SK-N-SH (cell line): Measurements from ENCODE around the gene TIAM2. TPM values are rescaled to one million over a fixed set of nuclear protein-coding genes. Genes with fewer than 3 reads are reported as not detected.
A peak's percentile ranks its signal among the peaks of the same experiment; 100 is the strongest.

Experiments used
- CTCF ChIA-PET: fragments of 300-600, 350-600 bp; formaldehyde crosslinking; extraction: SDS; loops from one replicate; lab custom pipeline; 2021; lab: Yijun Ruan, JAX
- POLR2A ChIA-PET: fragments of 350-600 bp; sonication (Branson Sonifier 250); formaldehyde crosslinking; extraction: SDS; loops from one replicate; lab custom pipeline; 2020; ENCODE audit warnings: antibody characterized with exemption, inconsistent platforms; lab: Yijun Ruan, JAX
- DNase-seq: peaks from one replicate; pipeline ENCODE4 v3.0.0; 2012
- H2AFZ ChIP-seq: fragments of 200-600 bp; sonication (generic); 2 replicates; pipeline ENCODE4 v1.8.1; 2016; ENCODE audit warnings: antibody characterized with exemption, mild to moderate bottlenecking, low read depth
- H3F3A ChIP-seq: fragments of 200-600 bp; sonication (generic); replicated peaks from 2 replicates; pipeline ENCODE3; 2016; ENCODE audit warnings: antibody characterized with exemption, mild to moderate bottlenecking; ENCODE audit not compliant: insufficient read depth
- H3K27ac ChIP-seq, 2 experiments: fragments of 200-500 bp in 1 of 2; fragments of 200-600 bp in 1 of 2; sonication (Bioruptor generic) in 1 of 2; sonication (generic), shearing (Covaris generic) in 1 of 2; 2 replicates each; pipeline versions ENCODE4 v1.5.1 to v1.6.1; 2014 to 2016; ENCODE audit warnings: low read depth in 2 of 2, inconsistent platforms in 1 of 2, low read length in 1 of 2, mild to moderate bottlenecking in 1 of 2, mixed read lengths in 1 of 2
- H3K27me3 ChIP-seq: fragments of 200-600 bp; sonication (generic), shearing (Covaris generic); 2 replicates; pipeline ENCODE4 v1.6.1; 2016; ENCODE audit warnings: mixed run types; ENCODE audit not compliant: insufficient read depth
- H3K36me3 ChIP-seq, 2 experiments: fragments of 200-500 bp in 1 of 2; fragments of 200-600 bp in 1 of 2; sonication (Bioruptor generic) in 1 of 2; sonication (generic) in 1 of 2; replicated peaks in 1 of 2; 2 replicates each; pipeline versions ENCODE3 to v1.5.1; 2014 to 2016; ENCODE audit warnings: low read length in 1 of 2, mild to moderate bottlenecking in 1 of 2; ENCODE audit not compliant: insufficient read depth in 2 of 2, control insufficient read depth in 1 of 2
- H3K4me1 ChIP-seq, 2 experiments: fragments of 200-500 bp in 1 of 2; fragments of 200-600 bp in 1 of 2; sonication (Bioruptor generic) in 1 of 2; sonication (generic), shearing (Covaris generic) in 1 of 2; 2 replicates each; pipeline versions ENCODE4 v1.5.1 to v1.6.1; 2014 to 2016; ENCODE audit warnings: low read depth in 1 of 2, low read length in 1 of 2, mixed run types in 1 of 2; ENCODE audit not compliant: insufficient read depth in 2 of 2, control insufficient read depth in 1 of 2
- H3K4me2 ChIP-seq: fragments of 200-600 bp; sonication (generic), shearing (Covaris generic); 2 replicates; pipeline ENCODE4 v1.6.1; 2017; ENCODE audit warnings: mixed run types
- H3K4me3 ChIP-seq, 2 experiments: fragments of 200-500 bp in 1 of 2; fragments of 200-600 bp in 1 of 2; sonication (Bioruptor generic) in 1 of 2; sonication (generic), shearing (Covaris generic) in 1 of 2; 2 replicates each; pipeline versions ENCODE4 v1.5.1 to v1.8.1; 2014 to 2016; ENCODE audit warnings: low read depth in 2 of 2, inconsistent platforms in 1 of 2, low read length in 1 of 2, mild to moderate bottlenecking in 1 of 2, mixed read lengths in 1 of 2, moderate library complexity in 1 of 2
- H3K79me2 ChIP-seq: fragments of 200-600 bp; sonication (generic); 2 replicates; pipeline ENCODE4 v1.8.1; 2017; ENCODE audit warnings: mild to moderate bottlenecking; ENCODE audit not compliant: insufficient read depth
- H3K9ac ChIP-seq: fragments of 200-600 bp; sonication (generic); 2 replicates; pipeline ENCODE4 v1.6.1; 2017; ENCODE audit warnings: mixed run types
- H3K9me2 ChIP-seq: fragments of 200-600 bp; sonication (generic); 2 replicates; pipeline ENCODE4 v1.6.1; 2017; ENCODE audit warnings: mixed run types
- H3K9me3 ChIP-seq: fragments of 200-600 bp; sonication (generic); 2 replicates; pipeline ENCODE4 v1.6.1; 2017; ENCODE audit warnings: mixed run types, mild to moderate bottlenecking, moderate library complexity
- H4K20me1 ChIP-seq: fragments of 200-600 bp; sonication (generic); 2 replicates; pipeline ENCODE4 v1.6.1; 2017; ENCODE audit warnings: mild to moderate bottlenecking, mixed run types; ENCODE audit not compliant: insufficient read depth
- EP300 ChIP-seq, 2 experiments: IDR thresholded peaks; 2 replicates each; pipeline versions ENCODE4 v1.4.0 to v1.6.1; 2012; ENCODE audit warnings: borderline replicate concordance in 1 of 2, low read depth in 1 of 2, low read length in 1 of 2
- FOSL2 ChIP-seq: IDR thresholded peaks from 2 replicates; pipeline ENCODE4 v1.4.0; 2012; ENCODE audit warnings: low read depth, mild to moderate bottlenecking, moderate library complexity, borderline replicate concordance
- FOXM1 ChIP-seq: IDR thresholded peaks from 2 replicates; pipeline ENCODE4 v1.4.0; 2012; ENCODE audit warnings: low read depth, mild to moderate bottlenecking
- GABPA ChIP-seq: IDR thresholded peaks from 2 replicates; pipeline ENCODE4 v1.4.0; 2012; ENCODE audit warnings: low read depth, mild to moderate bottlenecking
- JUND ChIP-seq: IDR thresholded peaks from 2 replicates; pipeline ENCODE4 v1.4.0; 2012
- MEF2A ChIP-seq: IDR thresholded peaks from 2 replicates; pipeline ENCODE4 v1.4.0; 2012; ENCODE audit warnings: low read depth, borderline replicate concordance
- MXI1 ChIP-seq: IDR thresholded peaks from 2 replicates; pipeline ENCODE4 v1.6.1; 2012; ENCODE audit warnings: mild to moderate bottlenecking, low read depth, low read length, improper control_type of control experiment
- NFIC ChIP-seq: IDR thresholded peaks from 2 replicates; pipeline ENCODE4 v1.4.0; 2012; ENCODE audit warnings: borderline replicate concordance
- POLR2AphosphoS5 ChIP-seq: IDR thresholded peaks from 2 replicates; pipeline ENCODE4 v1.6.1; 2012; ENCODE audit warnings: low read depth, low read length
- RCOR1 ChIP-seq: fragments of 150-350 bp; IDR thresholded peaks from 2 replicates; pipeline ENCODE4 v1.6.1; 2017; ENCODE audit warnings: antibody characterized with exemption, low read length
- RFX5 ChIP-seq: IDR thresholded peaks from 2 replicates; pipeline ENCODE4 v1.6.1; 2012; ENCODE audit warnings: mild to moderate bottlenecking, improper control_type of control experiment, low read length
- RXRA ChIP-seq: IDR thresholded peaks from 2 replicates; pipeline ENCODE4 v1.4.0; 2012; ENCODE audit warnings: low read depth, mild to moderate bottlenecking, borderline replicate concordance
- SIN3A ChIP-seq: IDR thresholded peaks from 2 replicates; pipeline ENCODE4 v1.6.1; 2012; ENCODE audit warnings: low read depth, mild to moderate bottlenecking, low read length, moderate library complexity, borderline replicate concordance
- SMC3 ChIP-seq: IDR thresholded peaks from 2 replicates; pipeline ENCODE4 v1.6.1; 2012; ENCODE audit warnings: low read depth, low read length, improper control_type of control experiment
- TAF1 ChIP-seq: IDR thresholded peaks from 2 replicates; pipeline ENCODE4 v1.6.1; 2012; ENCODE audit warnings: low read depth, mild to moderate bottlenecking, low read length, moderate library complexity, borderline replicate concordance
- TCF12 ChIP-seq: IDR thresholded peaks from 2 replicates; pipeline ENCODE4 v1.4.0; 2012
- TEAD4 ChIP-seq: IDR thresholded peaks from 2 replicates; pipeline ENCODE4 v1.4.0; 2012; ENCODE audit warnings: mild to moderate bottlenecking, borderline replicate concordance; ENCODE audit not compliant: insufficient read depth
- USF2 ChIP-seq: fragments of 150-350 bp; IDR thresholded peaks from 2 replicates; pipeline ENCODE4 v1.6.1; 2017; ENCODE audit warnings: antibody characterized with exemption, low read length, low read depth, borderline replicate concordance
- YY1 ChIP-seq: IDR thresholded peaks from 2 replicates; pipeline ENCODE4 v1.4.0; 2012; ENCODE audit warnings: low read depth, mild to moderate bottlenecking
- WGBS: methylation state at CpG from one replicate; pipeline ENCODE4 v1.1.6; 2017; ENCODE audit warnings: low lambda C conversion rate; 5-methylcytosine and 5-hydroxymethylcytosine counted together
- polyA plus RNA-seq, 3 experiments: library from polyadenylated mRNA; depleted of rRNA; stranded (reverse); fragments of >200 nt; gene quantifications; 2 replicates each; pipeline ENCODE4 v1.2.3, GENCODE V29; 2012
- TF ChIP-seq, protein P1 (sequence below): IDR thresholded peaks from 2 replicates; pipeline ENCODE4; 2012

TIAM2 gene
- polyA plus RNA-seq, 1 of the 3 experiments (the other 2 are of a cell fraction) = 13.6 TPM

DNA sequence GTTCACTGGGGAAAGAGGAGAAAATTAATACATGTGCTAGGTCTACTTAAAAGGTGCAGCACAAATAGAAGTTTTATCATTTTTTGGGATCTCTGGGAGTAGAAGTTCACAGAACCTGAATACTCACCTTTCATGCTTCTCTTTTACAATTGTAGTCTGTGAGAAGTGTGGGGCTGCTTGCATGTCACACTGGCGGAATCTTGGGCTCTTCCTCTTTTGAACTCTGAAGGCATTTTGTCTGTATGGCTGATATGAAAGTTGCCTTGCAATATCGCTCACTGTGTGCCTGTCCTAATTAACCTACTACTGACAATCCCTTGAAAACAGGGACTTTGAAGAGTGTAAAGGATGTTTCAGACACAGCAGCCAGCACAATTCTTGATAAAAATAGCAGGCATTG lies 202.8 kb downstream of the TIAM2 start:
- POLR2A ChIA-PET = no interaction called here
- no peaks in the 10 kb centered on the region for H3K9me2 ChIP-seq
- WGBS = 100% methylated on average over 2 of the region's 2 CpGs

GRCh38 chr6:155200012-155200411 lies 204.9 kb downstream of the TIAM2 start:
- Histone ChIP-seq H3K27me3 (no peaks in the 10 kb centered on the region), H3K4me3 (no peak overlapping the region), H3K79me2 (no peaks in the 10 kb centered on the region), H3K4me2 (peak overlapping the region; percentile 26; the same call in 1 of the 2 replicates), H2AFZ (no peak overlapping the region), H4K20me1 (no peaks in the 10 kb centered on the region), H3K36me3 (peaks cover 0 to 2% of the 10 kb centered on the region in 2 experiments), H3K9me3 (no peaks in the 10 kb centered on the region), H3K4me1 (peaks cover 5 to 15% of the 10 kb centered on the region in 2 experiments), H3K9me2 (no peaks in the 10 kb centered on the region), H3K27ac (peak overlapping the region; percentile 75 to 90; a peak in 3 of 4 replicates), H3K9ac (peak overlapping the region; percentile 14; the same call in 1 of the 2 replicates), H3F3A (peaks cover 46% of the 10 kb centered on the region)
- CTCF ChIA-PET = interaction anchor here (0.7 kb wide), 1 partner anchor 52 kb away, joined by 3 read pairs; no protein-coding TSS in a partner anchor
- POLR2A ChIA-PET = no interaction called here
- TF ChIP-seq RXRA (peak; percentile 86), EP300 (IDR thresholded peaks at IDR 0.05; ENCODE audit: borderline replicate concordance in 1 of 2, low read depth in 1 of 2, low read length in 1 of 2) (peak; percentile 25 to 54; a peak in 3 of 4 replicates), POLR2AphosphoS5 (0 out of 2 replicates have a peak, but pooled peaks have one; percentile 19), NFIC (no peak), FOXM1 (no peak), TCF12 (peak; percentile 48; the same call in 1 of the 2 replicates), MXI1 (no peak), RCOR1 (no peak), TEAD4 (0 out of 2 replicates have a peak, but pooled peaks have one; percentile 23), MEF2A (0 out of 2 replicates have a peak, but pooled peaks have one; percentile 30), YY1 (no peak)
- 51% methylated on average over 2 of the region's 2 CpGs for WGBS
- DNase-seq = no peak

More for the DNA sequence above, 202.8 kb downstream of the TIAM2 start:
- peaks cover 0 to 6% of the 10 kb centered on the region in 2 experiments for H3K36me3 ChIP-seq
- no peak for DNase-seq
- CTCF ChIA-PET = no interaction called here
- no peaks in the 10 kb centered on the region for H3K79me2 ChIP-seq
- no peaks in the 10 kb centered on the region for H3K9me3 ChIP-seq
- no peak overlapping the region for H3K27ac ChIP-seq
- peaks cover 5 to 15% of the 10 kb centered on the region in 2 experiments for H3K4me1 ChIP-seq
- H3K4me3 ChIP-seq = no peak overlapping the region
- no peak overlapping the region for H2AFZ ChIP-seq
- no peaks in the 10 kb centered on the region for H4K20me1 ChIP-seq
- H3K27me3 ChIP-seq = no peaks in the 10 kb centered on the region
- TF ChIP-seq NFIC (no peak), SIN3A (no peak), RCOR1 (no peak), GABPA (no peak), RFX5 (no peak), EP300 (IDR thresholded peaks at IDR 0.05; ENCODE audit: borderline replicate concordance in 1 of 2, low read depth in 1 of 2, low read length in 1 of 2) (no peak), SMC3 (no peak), JUND (no peak), FOXM1 (no peak), YY1 (no peak), MXI1 (no peak), TAF1 (no peak), USF2 (no peak), FOSL2 (no peak)
- TF ChIP-seq, protein P1, sequence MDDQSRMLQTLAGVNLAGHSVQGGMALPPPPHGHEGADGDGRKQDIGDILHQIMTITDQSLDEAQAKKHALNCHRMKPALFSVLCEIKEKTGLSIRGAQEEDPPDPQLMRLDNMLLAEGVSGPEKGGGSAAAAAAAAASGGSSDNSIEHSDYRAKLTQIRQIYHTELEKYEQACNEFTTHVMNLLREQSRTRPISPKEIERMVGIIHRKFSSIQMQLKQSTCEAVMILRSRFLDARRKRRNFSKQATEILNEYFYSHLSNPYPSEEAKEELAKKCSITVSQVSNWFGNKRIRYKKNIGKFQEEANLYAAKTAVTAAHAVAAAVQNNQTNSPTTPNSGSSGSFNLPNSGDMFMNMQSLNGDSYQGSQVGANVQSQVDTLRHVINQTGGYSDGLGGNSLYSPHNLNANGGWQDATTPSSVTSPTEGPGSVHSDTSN = no peak
- no peak overlapping the region for H3K9ac ChIP-seq
- no peak overlapping the region for H3K4me2 ChIP-seq
- peaks cover 43% of the 10 kb centered on the region for H3F3A ChIP-seq
